HG03196 (cell line): ENCODE measurements around the gene WNT7A.

Source experiments
- ATAC-seq: cut with Tn5 transposase; IDR thresholded peaks from one replicate; pipeline ENCODE4 v1.9.1; 2021; ENCODE audit not compliant: unreplicated experiment

WNT7A gene

DNA sequence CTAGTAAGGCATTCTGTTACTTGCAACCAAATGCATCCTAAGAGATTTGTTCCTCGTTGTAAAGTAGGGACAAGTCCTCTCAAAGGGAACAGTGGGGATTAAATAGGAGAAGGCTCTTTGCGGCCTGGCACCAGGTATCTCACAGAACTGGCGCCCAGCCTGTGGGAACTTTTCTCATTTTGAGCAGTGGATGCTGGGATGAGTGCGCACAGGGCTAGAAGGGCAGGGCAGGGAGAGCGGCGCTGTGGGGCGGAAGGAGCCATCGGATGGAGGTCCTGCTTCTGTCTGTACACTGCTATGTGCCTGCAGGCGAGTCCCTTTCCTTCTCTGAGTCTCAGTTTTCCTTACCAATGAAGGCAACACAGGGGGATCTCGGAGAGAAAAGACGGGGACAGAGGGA, 50.6 kb downstream of the WNT7A start:
- no peak for ATAC-seq

DNA sequence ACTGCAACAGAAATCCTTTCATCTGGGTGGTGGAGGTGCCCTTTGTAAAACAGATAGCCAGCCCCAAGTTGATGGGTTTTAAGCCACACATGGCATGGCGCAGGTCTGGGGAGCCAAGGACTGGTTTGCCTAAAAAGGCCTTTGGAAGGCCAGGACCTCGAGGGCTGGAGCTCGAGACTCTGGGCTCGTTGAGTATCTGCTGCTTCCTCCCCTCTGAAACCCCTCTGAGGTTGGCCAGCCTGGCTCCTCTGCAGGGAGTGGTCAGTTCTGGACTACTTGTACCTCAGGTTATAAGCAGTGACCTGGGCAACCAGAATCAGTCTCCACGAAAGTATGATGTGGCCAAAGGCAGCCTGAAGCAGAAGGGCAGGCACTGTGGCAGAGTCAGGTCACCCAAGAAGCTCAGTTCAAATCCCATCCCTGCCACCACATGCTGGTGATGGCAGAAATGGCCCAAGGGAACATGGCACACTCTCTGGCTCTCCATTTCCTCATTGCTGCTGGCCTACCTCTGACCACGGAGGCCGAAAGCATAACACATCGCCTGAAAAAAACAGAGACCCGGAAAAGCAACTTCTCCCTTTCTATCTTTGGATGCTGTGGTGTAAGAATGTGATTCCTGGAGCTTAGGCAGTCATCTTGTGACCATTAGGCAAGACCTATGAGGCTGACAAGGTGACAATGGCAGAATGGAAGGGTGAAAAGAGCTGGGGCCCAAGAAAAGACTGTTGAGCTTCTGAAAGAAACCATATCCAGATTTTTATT, 51.2 kb downstream of the WNT7A start:
- no peak for ATAC-seq

DNA sequence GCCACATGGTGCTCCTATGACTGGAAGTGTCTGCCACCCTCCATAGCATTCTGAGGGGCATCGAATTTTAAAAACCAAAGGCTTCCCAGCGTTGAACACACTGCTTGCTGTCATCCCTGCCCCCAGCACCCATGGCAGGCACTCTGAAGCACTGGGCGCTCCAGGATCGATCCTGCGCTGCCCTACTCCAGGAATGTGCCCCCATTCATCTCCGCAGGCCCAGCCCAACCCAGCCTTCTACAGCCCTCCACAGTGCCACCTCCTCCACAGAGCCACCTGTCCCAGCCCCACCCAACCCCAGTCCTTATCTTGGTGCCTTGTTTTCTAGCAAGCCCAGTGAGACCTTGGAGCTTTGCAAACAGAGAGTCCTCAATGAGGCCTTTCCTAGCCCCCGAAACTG, 52.2 kb downstream of the WNT7A start:
- no peak for ATAC-seq

DNA sequence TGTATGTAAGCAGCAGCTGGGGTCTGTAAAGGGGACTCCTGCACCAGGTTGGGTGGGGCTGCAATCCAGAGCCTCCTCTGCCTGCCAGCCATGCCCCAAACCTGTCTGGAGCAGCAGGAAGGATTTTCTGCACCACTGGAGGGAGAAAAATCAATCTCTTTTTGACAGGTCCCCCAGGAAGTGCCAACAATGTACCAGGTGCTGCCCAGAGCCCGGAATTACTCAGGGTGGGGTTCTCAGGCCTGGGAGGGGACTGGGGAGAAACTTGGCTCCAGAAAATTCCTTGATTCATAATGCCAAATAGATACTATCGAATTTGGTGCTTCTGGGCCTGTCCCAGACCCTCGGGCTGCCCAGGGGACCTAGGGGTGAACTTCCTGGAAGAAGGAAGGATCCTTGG, 52.6 kb downstream of the WNT7A start:
- no peak for ATAC-seq

DNA sequence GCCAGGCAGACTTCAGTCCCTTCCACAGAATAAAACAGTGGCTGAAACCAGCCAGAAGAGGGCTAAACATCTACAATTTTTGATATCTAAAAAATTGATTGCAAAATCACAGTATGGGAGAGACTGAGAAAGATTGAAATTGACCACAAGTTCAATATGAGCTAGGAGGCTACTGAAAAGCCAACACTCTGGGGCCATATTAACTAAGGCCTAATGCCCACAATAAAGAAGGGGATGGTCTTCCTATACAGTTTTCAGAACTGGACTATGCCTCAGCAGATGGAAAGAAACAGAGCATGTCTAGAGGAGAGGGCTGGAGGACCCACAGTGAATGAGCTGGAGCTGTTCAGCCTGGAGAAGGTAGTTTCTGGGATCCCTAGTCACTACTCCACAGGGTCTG, 53.2 kb downstream of the WNT7A start:
- no peak for ATAC-seq

DNA sequence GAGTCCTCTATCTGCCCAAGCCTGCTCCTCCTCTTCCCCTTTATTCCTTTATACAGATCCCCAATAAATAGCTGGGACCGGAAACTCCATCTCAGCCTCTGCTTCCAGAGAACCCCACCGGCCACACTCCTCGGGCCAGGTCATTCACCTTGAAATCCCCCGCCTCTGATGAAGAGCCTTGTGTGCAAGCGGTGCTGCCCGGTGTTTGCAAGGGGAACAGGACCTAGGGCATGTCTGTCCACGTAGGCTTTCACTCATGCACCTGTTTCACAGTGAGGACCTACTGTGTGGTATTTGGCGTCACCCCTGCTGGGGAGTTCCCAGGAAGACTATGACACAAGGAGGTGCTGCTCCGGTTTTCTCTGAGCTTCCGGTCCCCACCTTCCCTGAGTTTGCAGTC, 54.0 kb downstream of the WNT7A start:
- ATAC-seq = no peak

DNA sequence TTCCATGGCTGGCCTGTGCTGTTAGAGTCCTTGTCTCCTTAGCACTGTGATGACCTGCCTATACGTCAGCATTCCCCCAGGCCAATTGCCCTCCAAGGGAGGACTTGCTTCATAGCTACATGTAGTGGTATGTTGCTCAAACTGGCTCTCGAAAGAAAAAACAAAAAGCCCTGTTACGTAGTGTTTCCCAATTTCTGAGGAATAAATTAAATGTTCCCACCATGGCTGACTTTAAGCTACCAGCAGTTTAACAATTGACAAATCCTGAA, 54.6 kb downstream of the WNT7A start:
- ATAC-seq = no peak

DNA sequence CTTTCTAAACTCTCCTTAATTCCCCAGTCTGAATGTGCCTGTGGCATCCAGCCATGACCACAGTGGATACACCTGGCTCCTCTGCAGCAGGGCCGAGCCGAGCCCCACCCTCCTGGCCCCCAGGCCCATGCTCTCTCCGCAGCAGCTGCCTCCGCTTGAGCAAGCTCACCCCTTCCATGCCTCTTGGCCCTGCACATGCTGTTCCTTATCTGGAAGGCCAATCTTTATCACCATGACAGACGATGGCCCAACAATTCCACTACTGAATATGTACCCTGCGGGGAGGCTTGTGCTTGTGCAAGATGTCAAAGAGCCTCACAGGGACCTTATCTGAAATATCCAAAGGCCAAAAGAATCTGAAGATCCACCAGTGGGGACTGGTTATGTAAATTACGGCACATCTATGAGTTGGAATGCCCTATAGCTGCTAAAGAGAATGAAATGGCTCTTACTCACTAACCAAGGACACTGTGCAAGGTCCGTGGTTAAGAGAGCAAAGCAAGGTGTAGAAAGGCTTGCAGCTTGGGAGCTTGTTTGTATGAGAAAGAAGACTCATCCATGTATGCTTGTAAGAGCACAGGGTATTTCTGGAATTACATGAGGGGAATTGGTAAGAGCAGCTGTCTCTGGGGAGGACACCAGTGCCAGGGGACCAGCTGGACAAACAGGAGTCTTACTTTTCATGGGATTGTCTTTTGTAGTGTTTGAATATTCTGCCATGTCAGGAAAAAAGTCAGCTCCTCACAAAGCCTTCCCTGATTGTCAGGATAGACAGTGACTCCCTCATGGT, 55.2 kb downstream of the WNT7A start:
- ATAC-seq = no peak

DNA sequence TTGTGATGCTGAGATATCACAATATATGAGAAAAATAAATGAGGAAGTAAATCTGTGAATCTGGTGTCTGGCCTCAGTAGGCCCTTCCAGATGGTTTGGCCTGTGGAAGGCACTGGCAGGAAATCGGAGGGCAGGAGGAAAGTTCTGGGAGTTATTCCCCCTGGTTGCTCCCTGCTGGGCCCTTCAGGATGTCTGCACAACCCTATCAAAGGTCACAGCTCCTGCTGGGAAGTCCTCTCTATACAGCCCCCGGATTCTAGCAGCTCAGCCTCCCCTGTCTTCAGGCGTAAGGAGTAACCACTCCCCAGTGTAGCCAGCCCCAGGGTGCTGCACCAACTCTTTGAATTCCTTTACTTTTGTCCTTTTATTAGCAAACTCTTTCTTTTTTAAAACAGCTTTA, 56.2 kb downstream of the WNT7A start:
- no peak for ATAC-seq

DNA sequence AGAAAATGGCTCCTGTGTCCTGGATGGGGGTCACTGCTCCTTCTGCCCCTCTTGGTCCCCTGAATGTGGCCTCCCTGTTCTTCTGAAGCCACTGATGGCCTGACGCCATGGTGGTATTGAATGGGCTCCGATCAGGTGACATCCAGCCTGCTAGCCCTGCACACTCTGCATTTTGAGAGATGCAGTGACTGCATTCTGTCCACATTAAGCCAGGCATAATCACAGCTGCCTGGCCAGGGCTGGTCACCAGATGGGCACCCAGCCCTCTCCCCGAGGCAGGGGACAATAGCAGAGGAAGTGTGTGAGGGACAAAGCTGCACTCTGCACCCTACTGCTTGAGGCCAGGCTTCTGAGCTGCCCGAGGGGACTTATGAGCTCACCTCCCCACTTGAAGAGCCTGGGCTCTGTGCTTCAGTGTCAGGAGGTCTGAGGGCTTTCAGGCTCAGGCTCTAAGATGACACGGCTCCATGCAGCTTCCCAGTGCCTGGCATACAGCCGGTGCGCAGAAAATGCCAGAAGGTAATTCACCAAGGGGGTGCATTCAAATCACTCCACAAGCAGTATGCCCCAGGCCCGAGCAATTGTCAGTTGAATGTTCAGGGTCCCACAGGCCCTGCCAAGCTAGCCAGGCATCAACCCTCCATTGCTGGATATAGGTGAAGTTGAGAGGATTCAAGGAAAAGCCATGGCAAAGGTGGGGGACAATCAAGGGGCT, 56.8 kb downstream of the WNT7A start:
- no peak for ATAC-seq

DNA sequence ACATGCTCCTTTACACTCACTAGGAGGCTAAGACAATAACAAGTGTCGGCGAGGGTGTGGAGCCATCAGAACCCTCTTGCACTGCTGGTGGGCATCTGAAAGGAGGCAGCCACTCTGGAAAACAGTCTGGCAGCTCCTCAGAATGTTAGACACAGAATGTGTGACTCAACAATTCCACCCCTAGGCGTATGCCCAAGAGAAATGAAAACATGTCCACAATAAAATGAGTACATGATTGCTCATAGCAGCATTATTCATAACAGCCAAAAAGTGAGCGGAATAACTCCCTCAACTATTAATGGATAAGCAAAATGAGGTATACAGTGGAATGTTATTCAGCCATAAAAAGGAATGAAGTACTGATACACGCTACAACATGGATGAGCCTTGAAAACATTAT, 57.8 kb downstream of the WNT7A start:
- no peak for ATAC-seq

DNA sequence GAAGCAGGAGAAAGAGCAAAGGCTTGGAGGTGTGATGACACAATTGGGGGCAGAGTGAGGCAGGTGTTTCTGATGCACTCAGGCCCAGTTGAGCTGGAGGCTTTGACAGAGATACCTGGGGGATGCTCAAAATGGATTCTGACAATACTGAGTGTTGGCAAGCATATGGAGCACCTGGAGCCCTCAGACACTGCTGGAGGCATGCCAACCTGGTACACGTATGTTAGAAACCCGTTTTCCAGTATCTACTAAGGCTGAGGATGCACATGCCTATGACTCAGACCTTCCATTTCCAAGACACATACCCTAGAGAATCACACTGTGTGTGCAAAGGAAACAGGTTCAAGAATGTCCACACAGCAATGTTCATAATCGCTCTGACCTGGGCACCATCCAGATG, 58.7 kb downstream of the WNT7A start:
- ATAC-seq = no peak

DNA sequence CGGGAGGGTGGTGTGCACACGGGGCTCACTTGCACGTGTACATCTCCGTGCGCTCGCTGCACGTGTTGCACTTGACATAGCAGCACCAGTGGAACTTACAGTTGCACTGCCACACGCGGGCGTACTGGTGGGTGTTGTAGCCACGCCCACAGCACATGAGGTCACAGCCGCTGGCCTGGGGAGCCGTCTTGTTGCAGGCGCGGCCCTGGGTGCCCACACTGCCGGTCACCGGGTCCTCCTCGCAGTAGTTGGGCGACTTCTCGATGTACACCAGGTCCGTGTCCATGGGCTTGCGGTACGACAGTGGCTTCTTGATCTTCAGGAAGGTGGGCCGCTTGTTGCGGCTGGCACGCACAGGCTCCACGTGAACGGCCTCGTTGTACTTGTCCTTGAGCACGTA, 61.0 kb downstream of the WNT7A start:
- no peak for ATAC-seq

DNA sequence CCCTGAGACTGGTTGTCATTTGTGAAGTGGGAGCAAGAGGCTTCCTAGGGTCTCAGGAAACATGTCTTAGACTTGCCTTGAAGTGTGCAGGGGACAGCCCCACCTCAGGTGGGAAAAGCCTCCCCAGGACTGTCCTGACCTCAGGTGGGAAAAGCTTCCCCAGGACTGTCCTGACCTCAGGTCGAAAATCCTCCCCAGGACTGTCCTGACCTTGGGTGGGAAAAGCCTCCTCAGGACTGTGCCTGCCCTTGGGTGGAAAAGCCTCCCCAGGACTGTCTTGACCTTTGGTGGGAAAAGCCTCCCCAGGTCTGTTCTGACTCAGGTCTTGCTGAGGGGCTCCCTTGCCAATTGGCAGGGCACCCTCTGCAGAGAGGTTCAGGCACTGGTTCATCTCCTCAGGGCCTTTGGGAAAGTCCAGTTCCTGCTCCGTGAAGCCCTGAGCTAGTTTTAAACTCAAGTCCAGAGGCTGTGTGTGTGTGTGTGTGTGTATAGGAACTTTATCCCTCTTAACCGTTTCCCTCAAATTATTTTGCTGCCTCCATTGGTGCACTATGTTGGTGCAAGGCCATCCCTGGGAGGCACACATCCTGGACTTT, 64.7 kb downstream of the WNT7A start:
- no peak for ATAC-seq

DNA sequence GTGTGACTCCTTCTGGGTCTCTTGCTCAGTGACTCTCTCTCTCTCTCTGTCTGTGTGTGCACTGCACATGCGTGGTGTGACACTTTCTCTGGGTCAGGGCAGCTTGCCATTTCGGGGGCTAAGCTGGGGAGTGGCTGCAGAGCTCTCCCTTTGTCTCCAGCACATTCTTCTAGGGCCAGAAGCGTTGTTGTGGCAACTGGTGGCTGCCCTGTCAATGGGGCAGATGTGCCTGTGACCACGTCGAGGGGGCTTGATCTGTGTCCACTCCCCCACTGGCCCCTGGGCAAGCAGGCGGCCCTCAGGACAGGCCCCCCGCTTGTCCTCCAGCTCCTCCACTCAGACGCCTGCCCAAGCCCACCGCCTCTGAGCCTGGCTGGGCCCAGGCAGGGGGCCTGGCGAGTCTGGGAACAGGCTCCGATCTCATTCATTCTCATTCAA, 67.8 kb downstream of the WNT7A start:
- no peak for ATAC-seq

DNA sequence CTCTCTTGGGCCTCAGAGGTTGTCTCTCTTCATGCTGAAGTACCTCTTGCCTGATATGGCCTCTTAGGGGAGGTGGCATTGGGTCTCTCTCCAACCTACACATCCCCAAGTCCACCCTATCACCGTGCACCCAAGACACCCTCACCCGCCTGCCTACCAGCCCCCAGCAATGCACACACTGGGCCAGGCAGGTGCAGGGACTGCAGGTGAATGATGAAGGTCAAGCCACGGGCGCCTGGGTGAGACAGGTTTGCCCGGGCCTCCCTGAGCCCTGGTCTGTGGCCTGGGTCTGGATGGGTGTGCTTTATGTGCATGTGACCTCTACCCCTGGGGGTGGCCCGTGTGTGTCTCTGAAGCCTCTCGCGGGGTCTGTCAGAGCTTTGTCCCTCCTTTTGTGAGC, 68.3 kb downstream of the WNT7A start:
- ATAC-seq = no peak

DNA sequence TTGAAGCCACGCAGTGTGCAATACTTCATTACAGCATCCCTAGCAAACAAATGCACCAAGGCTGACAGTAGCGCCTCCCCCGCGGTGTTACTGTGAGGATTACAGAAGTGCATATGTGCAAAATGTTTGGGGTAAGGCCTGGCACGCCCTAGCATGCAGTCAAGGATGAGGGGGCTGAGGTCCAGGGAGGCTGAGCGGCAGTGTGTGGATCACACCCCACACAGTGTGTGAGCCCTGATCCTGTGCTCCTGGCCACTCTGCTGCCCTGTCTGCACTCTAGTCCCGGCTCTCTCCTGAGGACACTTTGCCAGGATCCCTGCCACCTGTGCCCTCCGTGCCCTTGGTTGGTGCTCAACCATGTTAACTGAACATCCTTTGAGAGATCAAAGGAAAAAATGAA, 71.3 kb downstream of the WNT7A start:
- ATAC-seq = no peak

DNA sequence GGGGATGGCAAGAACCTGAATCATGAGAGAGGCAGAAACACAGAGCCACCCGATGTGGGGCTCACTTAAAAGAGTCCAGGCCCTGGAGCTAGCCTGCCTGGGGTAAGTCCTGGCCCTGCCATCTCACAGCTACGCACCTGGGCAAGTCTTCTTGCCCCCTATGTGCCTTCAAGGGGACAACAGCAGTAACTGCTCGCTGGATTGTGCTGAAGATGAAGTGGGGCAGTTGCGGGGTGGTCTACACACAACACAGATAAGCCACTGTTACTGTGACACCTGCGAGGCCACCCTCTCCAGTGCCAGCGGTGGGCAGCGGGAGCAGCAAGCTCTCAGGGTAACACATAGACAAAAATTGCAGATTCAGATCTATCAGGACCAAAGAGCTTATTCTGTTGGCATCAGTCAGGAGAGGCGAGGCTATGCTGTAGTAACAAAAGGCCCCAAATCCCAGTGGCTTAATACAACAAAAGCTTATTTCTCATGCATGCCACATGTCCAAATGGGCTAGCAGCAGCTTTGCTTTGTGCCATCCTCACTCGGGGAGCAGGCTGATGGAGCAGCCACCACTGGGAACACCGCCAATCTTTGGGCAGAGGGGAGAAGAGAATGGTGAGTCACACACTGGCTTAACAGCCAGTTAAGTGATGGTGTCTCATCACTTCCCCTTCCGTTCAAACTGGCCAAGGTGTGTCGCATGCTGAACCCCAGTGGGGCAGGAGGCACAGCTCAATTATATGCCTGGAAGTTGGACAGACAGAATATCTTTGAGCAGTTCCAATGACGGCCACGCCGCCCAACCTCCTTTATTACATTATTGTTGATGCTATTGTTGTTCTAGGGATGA, 78.3 kb downstream of the WNT7A start:
- no peak for ATAC-seq

DNA sequence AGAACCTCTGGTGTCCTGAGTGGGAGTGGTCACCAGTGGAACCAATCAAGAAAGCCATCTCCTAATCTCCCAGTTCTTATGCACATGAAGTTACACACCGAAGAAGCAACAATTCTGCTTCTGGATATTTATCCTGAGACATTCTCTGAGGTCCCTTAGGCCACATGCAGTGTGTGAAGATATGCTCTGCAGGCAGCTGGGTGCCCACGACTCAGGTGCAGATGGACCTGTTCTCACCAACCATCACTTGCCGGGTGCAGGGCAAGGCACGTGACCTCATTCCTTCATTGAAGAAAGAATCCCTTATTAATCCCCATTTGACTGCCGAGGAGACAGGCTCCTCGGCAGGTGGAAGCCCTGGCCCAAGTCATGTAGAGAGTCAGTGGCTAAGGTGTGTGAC, 79.8 kb downstream of the WNT7A start:
- ATAC-seq = no peak

DNA sequence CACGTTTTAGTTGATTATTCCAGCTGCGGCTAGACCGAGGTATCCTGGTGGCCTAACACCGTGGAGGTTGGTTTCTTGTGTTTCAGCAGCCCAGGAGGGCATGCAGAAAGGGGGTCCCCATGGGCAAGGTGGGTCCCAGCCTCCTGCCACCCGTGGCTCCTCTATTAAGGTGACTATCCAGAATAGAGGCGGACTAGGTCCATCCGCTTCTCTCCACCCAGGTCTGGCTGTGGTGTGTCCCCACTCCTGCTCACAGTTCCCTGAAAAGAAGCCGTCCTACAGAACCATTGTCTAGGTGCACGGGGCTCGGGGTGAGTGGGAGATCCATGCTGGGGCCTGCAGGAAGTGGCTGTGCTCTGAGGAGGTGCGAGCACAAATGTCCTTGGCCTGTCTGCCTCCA, 81.5 kb downstream of the WNT7A start:
- ATAC-seq = no peak
